ENCODE data around the gene QPCTL. TPM values are rescaled to one million over a fixed set of nuclear protein-coding genes. Genes with fewer than 3 reads are reported as not detected.

QPCTL gene
- total and polyA plus RNA-seq, 2 of the 13 experiments (the other 11 are each of a cell fraction or from before 2014, with no cell fraction given) = 16.0 to 19.1 TPM

GRCh38 chr19:45681391-45682015, 11.0 kb upstream of the QPCTL start (continued):
- TF ChIP-seq PRDM15 (CRISPR knock-in tag; IDR thresholded peaks at IDR 0.05) = no peak
- no peak for TF ChIP-seq NFE2L2 (IDR thresholded peaks at IDR 0.05; ENCODE audit: low read length)
- TF ChIP-seq ZNF556 (CRISPR knock-in tag; IDR thresholded peaks at IDR 0.05; ENCODE audit: borderline replicate concordance) = no peak
- 0 out of 2 replicates have a peak, but pooled peaks have one; percentile 33 for TF ChIP-seq ZSCAN5A (CRISPR knock-in tag; IDR thresholded peaks at IDR 0.05; ENCODE audit: borderline replicate concordance)
- peak; percentile 57; the same call in 1 of the 2 replicates for TF ChIP-seq CAMTA2 (CRISPR knock-in tag; IDR thresholded peaks at IDR 0.05; ENCODE audit: borderline replicate concordance)
- TF ChIP-seq HDAC1 (CRISPR knock-in tag; IDR thresholded peaks at IDR 0.05) = peak; percentile 67
- TF ChIP-seq AKAP8 (CRISPR knock-in tag; IDR thresholded peaks at IDR 0.05) = peak; percentile 82; the same call in 1 of the 2 replicates
- TF ChIP-seq ZNF850 (CRISPR knock-in tag; conservative IDR thresholded peaks at IDR 0.05) = no peak
- TF ChIP-seq ZNF20 (CRISPR knock-in tag; IDR thresholded peaks at IDR 0.05) = no peak
- no peak; the same call in 1 of the 2 replicates for TF ChIP-seq RFXAP (CRISPR knock-in tag; IDR thresholded peaks at IDR 0.05; ENCODE audit: borderline replicate concordance)
- no peak for TF ChIP-seq SRSF4 (IDR thresholded peaks at IDR 0.05; ENCODE audit: low read depth, low read length, poor library complexity, severe bottlenecking)
- TF ChIP-seq HINFP (CRISPR knock-in tag; IDR thresholded peaks at IDR 0.05; ENCODE audit: low read depth) = no peak
- TF ChIP-seq ZNF639 (CRISPR knock-in tag; conservative IDR thresholded peaks at IDR 0.05) = no peak
- no peak for TF ChIP-seq ZNF296 (CRISPR knock-in tag; conservative IDR thresholded peaks at IDR 0.05)
- no peak for TF ChIP-seq ZNF30 (CRISPR knock-in tag; IDR thresholded peaks at IDR 0.05)
- TF ChIP-seq MXD3 (CRISPR knock-in tag; IDR thresholded peaks at IDR 0.05) = peak; percentile 62; the same call in 1 of the 2 replicates
- TF ChIP-seq NR1H2 (CRISPR knock-in tag; IDR thresholded peaks at IDR 0.05; ENCODE audit: borderline replicate concordance, low read depth) = no peak
- TF ChIP-seq ZNF747 (CRISPR knock-in tag; IDR thresholded peaks at IDR 0.05; ENCODE audit: borderline replicate concordance) = no peak
- no peak for TF ChIP-seq ZNF720 (CRISPR knock-in tag; IDR thresholded peaks at IDR 0.05)
- TF ChIP-seq FOXJ3 (CRISPR knock-in tag; IDR thresholded peaks at IDR 0.05; ENCODE audit: borderline replicate concordance) = no peak
- no peak for TF ChIP-seq RBM22 (optimal IDR thresholded peaks at IDR 0.05; ENCODE audit: low read length)
